Panc1 (cell line): ENCODE data around the gene TPD52L1. TPM values are rescaled to one million over a fixed set of nuclear protein-coding genes. Genes with fewer than 3 reads are reported as not detected.

Experiments
- ATAC-seq: fragments of 200-7000 bp; cut with Tn5 transposase; 2 replicates; pipeline ENCODE4 v1.9.1; 2020; ENCODE audit warnings: mild to moderate bottlenecking, moderate library complexity
- BruUV-seq: library from RNA; stranded (reverse); fragments of 400-500 nt; replicated peaks from 2 replicates; lab custom pipeline; 2021; lab: Mats Ljungman, UMichigan
- CTCF ChIA-PET: fragments of 300-600 bp; sonication (Branson Sonifier 250); formaldehyde crosslinking; loops from one replicate; lab custom pipeline; 2022; ENCODE audit warnings: antibody characterized with exemption; lab: Charles Lee
- POLR2A ChIA-PET: fragments of 300-600 bp; sonication (Branson Sonifier 250); formaldehyde crosslinking; loops from one replicate; lab custom pipeline; 2022; ENCODE audit warnings: antibody characterized with exemption; lab: Charles Lee
- DNase-seq: peaks from one replicate; pipeline ENCODE4 v3.0.0-alpha.2; 2010; ENCODE audit warnings: low read depth, low spot score
- H3K27ac ChIP-seq: 2 replicates; pipeline ENCODE4 v1.5.1; 2011; ENCODE audit warnings: mild to moderate bottlenecking, low read length, inconsistent platforms
- H3K27me3 ChIP-seq: fragments of 200-500 bp; sonication (Bioruptor generic); 2 replicates; pipeline ENCODE4 v1.6.0; 2014; ENCODE audit warnings: low read length, inconsistent platforms; ENCODE audit not compliant: control insufficient read depth, insufficient read depth
- H3K36me3 ChIP-seq: fragments of 200-500 bp; sonication (Bioruptor generic); 2 replicates; pipeline ENCODE4 v1.5.1; 2014; ENCODE audit warnings: inconsistent platforms, mild to moderate bottlenecking, low read length, moderate library complexity; ENCODE audit not compliant: control insufficient read depth, insufficient read depth
- H3K4me1 ChIP-seq: 2 replicates; pipeline ENCODE4 v1.5.1; 2011; ENCODE audit warnings: inconsistent platforms, mild to moderate bottlenecking, low read length, moderate library complexity; ENCODE audit not compliant: control insufficient read depth, insufficient read depth
- H3K4me3 ChIP-seq, 2 experiments: 2 replicates each; pipeline ENCODE4 v1.5.1; 2011 to 2012; ENCODE audit warnings: low read depth in 2 of 2, low read length in 2 of 2, mild to moderate bottlenecking in 2 of 2, inconsistent platforms in 1 of 2, moderate library complexity in 1 of 2
- H3K9me3 ChIP-seq: fragments of 200-500 bp; sonication (Bioruptor generic); 2 replicates; pipeline ENCODE4 v1.5.1; 2014; ENCODE audit warnings: low read depth, mild to moderate bottlenecking, inconsistent platforms, low read length, moderate library complexity; ENCODE audit not compliant: control insufficient read depth, insufficient read depth
- CTCF ChIP-seq: fragments of 450-650 bp; IDR thresholded peaks from 2 replicates; pipeline ENCODE4 v1.5.1; 2017; ENCODE audit warnings: mild to moderate bottlenecking
- POLR2AphosphoS5 ChIP-seq: IDR thresholded peaks from 2 replicates; pipeline ENCODE4 v1.6.1; 2012; ENCODE audit warnings: mild to moderate bottlenecking, low read depth, low read length, moderate library complexity
- REST ChIP-seq, 2 experiments: IDR thresholded peaks; 2 replicates each; pipeline ENCODE4 v1.6.1; 2011 to 2012; ENCODE audit warnings: low read depth in 2 of 2, control low read depth in 1 of 2, low read length in 1 of 2, mild to moderate bottlenecking in 1 of 2, moderate library complexity in 1 of 2; ENCODE audit not compliant: insufficient read depth in 1 of 2
- SIN3A ChIP-seq: IDR thresholded peaks from 2 replicates; pipeline ENCODE4 v1.6.1; 2012; ENCODE audit warnings: low read depth, mild to moderate bottlenecking, low read length, moderate library complexity, borderline replicate concordance; ENCODE audit not compliant: insufficient read depth
- TCF7L2 ChIP-seq: IDR thresholded peaks from 2 replicates; pipeline ENCODE4 v1.6.1; 2011; ENCODE audit warnings: mild to moderate bottlenecking, low read depth, low read length, inconsistent platforms
- in situ Hi-C: cut with HindIII; loops from 2 replicates; pipeline ENCODE4 v1.10.0; 2016; ENCODE audit warnings: low sequenced_read_pairs, low pct_unique_long_range_greater_than_20kb
- intact Hi-C: fragments of 100-400 bp; cut with micrococcal nuclease; formaldehyde crosslinking; loops from one replicate; pipeline ENCODE4 v1.10.0; 2022; ENCODE audit not compliant: unreplicated experiment
- total RNA-seq: library from RNA; stranded (reverse); gene quantifications from one replicate; pipeline ENCODE4 v1.2.1, GENCODE V29; 2021; ENCODE audit not compliant: unreplicated experiment

TPD52L1 gene
- total RNA-seq, 1 experiment from 2014 or later, result 2.9 TPM

- POLR2A ChIA-PET, result interaction anchor here (1.1 kb wide), 1 partner anchor 83 kb away, joined by 5 read pairs; no protein-coding TSS in a partner anchor
- no TSS peak for BruUV-seq
- H3K9me3 ChIP-seq, result no peaks in the 10 kb centered on the region
- ATAC-seq (no peak), DNase-seq (no peak)
- no peak overlapping the region for H3K4me3 ChIP-seq
- in situ Hi-C loops, result no loop called here
- H3K36me3 ChIP-seq, result no peaks in the 10 kb centered on the region
- no peak overlapping the region for H3K27ac ChIP-seq
- CTCF ChIA-PET, result no interaction called here
- H3K4me1 ChIP-seq, result no peaks in the 10 kb centered on the region
- no peak for TF ChIP-seq REST (IDR thresholded peaks at IDR 0.05; ENCODE audit: insufficient read depth in 1 of 2, low read depth in 2 of 2, low read length in 1 of 2)
- H3K27me3 ChIP-seq, result peaks cover 2% of the 10 kb centered on the region; the same call in 1 of the 2 replicates
- intact Hi-C loops, result no loop called here
Observed at GRCh38 chr6:125210667-125211066, 57.1 kb downstream of the TPD52L1 start.

GRCh38 chr6:125211352-125211751 lies 57.8 kb downstream of the TPD52L1 start:
- Histone ChIP-seq H3K27me3 (peaks cover 2% of the 10 kb centered on the region; the same call in 1 of the 2 replicates), H3K9me3 (no peaks in the 10 kb centered on the region), H3K36me3 (no peaks in the 10 kb centered on the region), H3K27ac (no peak overlapping the region), H3K4me3 (no peak overlapping the region), H3K4me1 (no peaks in the 10 kb centered on the region)
- CTCF ChIA-PET, result interaction anchor here (0.6 kb wide), 1 partner anchor 100 kb away, joined by 3 read pairs; no protein-coding TSS in a partner anchor
- no peak for DNase-seq
- no peak for TF ChIP-seq TCF7L2
- no peak for TF ChIP-seq POLR2AphosphoS5
- no peak for TF ChIP-seq CTCF
- no peak for TF ChIP-seq SIN3A
- TF ChIP-seq REST (IDR thresholded peaks at IDR 0.05; ENCODE audit: insufficient read depth in 1 of 2, low read depth in 2 of 2, low read length in 1 of 2), result no peak
- POLR2A ChIA-PET, result no interaction called here
- intact Hi-C loops, result no loop called here
- ATAC-seq, result no peak
- no TSS peak for BruUV-seq
- in situ Hi-C loops, result no loop called here
